ENCODE data around the gene RING1.

DNA sequence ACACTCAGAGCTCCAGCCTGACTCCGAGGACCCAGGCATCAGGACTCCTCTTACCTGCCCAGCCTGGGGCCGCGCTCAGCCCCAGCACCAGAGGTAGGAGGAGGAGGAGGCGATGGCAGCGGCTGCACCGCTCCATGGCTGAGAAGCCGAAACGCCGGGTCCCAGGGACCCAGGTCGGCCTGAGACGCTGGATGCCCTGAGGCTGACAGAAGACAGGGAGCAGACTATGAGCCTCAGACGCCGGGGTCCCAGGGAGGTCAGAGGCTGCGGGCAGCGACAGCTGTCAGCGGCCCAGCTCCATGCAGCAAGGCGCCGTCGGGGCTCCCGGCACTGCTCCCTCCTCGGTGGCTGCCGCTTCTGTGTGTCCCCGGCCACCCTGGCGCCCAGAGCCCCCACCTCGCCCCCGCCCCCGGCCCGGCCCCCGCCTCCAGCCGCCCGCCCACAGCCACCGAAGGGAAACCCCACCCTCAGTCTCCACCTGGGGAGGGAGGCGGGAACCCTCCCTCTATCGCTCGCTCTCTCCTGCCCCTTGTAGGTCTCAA lies 16.1 kb upstream of the RING1 start, which contains the start of gene COL11A2:
- TF ChIP-seq, protein P1, sequence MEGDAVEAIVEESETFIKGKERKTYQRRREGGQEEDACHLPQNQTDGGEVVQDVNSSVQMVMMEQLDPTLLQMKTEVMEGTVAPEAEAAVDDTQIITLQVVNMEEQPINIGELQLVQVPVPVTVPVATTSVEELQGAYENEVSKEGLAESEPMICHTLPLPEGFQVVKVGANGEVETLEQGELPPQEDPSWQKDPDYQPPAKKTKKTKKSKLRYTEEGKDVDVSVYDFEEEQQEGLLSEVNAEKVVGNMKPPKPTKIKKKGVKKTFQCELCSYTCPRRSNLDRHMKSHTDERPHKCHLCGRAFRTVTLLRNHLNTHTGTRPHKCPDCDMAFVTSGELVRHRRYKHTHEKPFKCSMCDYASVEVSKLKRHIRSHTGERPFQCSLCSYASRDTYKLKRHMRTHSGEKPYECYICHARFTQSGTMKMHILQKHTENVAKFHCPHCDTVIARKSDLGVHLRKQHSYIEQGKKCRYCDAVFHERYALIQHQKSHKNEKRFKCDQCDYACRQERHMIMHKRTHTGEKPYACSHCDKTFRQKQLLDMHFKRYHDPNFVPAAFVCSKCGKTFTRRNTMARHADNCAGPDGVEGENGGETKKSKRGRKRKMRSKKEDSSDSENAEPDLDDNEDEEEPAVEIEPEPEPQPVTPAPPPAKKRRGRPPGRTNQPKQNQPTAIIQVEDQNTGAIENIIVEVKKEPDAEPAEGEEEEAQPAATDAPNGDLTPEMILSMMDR (conservative IDR thresholded peaks at IDR 0.05; ENCODE audit: low read length), result no peak
- TF ChIP-seq EZH2phosphoT487 (IDR thresholded peaks at IDR 0.05; ENCODE audit: borderline replicate concordance, low read depth, low read length), result no peak
